HepG2 (cell line): ENCODE results near the gene CUL1. TPM values are rescaled to one million over a fixed set of nuclear protein-coding genes. Genes with fewer than 3 reads are reported as not detected.

ENCODE experiments used
- ATAC-seq: fragments of 200-7000 bp; cut with Tn5 transposase; 3 replicates; pipeline ENCODE4 v1.9.1; 2020; ENCODE audit warnings: mild to moderate bottlenecking, moderate library complexity
- BruUV-seq: library from RNA; stranded (reverse); fragments of 400-500 nt; replicated peaks from 2 replicates; lab custom pipeline; 2021; lab: Mats Ljungman, UMichigan
- CTCF ChIA-PET: fragments of 300-600 bp; formaldehyde crosslinking; extraction: SDS; loops from one replicate; lab custom pipeline; 2021; ENCODE audit warnings: low total read pairs, inconsistent platforms, low intra/inter-chr PET ratio; lab: Yijun Ruan, JAX
- POLR2A ChIA-PET: fragments of 350-600 bp; sonication (Branson Sonifier 250); formaldehyde crosslinking; loops from one replicate; lab custom pipeline; 2020; ENCODE audit warnings: antibody characterized with exemption, inconsistent platforms; lab: Yijun Ruan, JAX
- DNase-seq: peaks from one replicate; pipeline ENCODE4 v3.0.0-alpha.2; 2015; ENCODE audit warnings: low spot score
- FAIRE-seq: peaks from 3 replicates; lab custom pipeline; 2011; peaks lifted over from hg19 to GRCh38; lab: Jason Lieb, UNC
- H2AFZ ChIP-seq: one replicate; pipeline ENCODE4 v1.6.1; 2011; ENCODE audit warnings: low read length, inconsistent platforms
- H3K27ac ChIP-seq: fragments of 300-600 bp; 3 replicates; pipeline ENCODE4 v1.8.0; 2011; ENCODE audit warnings: mixed run types, mild to moderate bottlenecking, mixed read lengths, low read length, inconsistent platforms; ENCODE audit not compliant: insufficient read depth; ENCODE audit errors: extremely low read length
- H3K27me3 ChIP-seq, 2 experiments: fragments of 200-600 bp in 1 of 2; 2 replicates in 1 of 2; 3 replicates in 1 of 2; pipeline versions ENCODE4 v1.6.0 to v1.8.0; 2011; ENCODE audit warnings: low read length in 2 of 2, mild to moderate bottlenecking in 2 of 2, moderate library complexity in 2 of 2, inconsistent platforms in 1 of 2; ENCODE audit not compliant: insufficient read depth in 2 of 2, control insufficient read depth in 1 of 2
- H3K36me3 ChIP-seq, 2 experiments: fragments of 200-600 bp in 1 of 2; replicated peaks in 1 of 2; 2 replicates in 1 of 2; 3 replicates in 1 of 2; pipeline versions ENCODE4 v1.5.1 to v1.8.0; 2011; ENCODE audit warnings: low read length in 2 of 2, inconsistent platforms in 1 of 2; ENCODE audit not compliant: insufficient read depth in 2 of 2, control insufficient read depth in 1 of 2
- H3K4me1 ChIP-seq: 2 replicates; pipeline ENCODE4 v1.5.1; 2012; ENCODE audit warnings: low read length, inconsistent platforms; ENCODE audit not compliant: insufficient read depth
- H3K4me2 ChIP-seq: 2 replicates; pipeline ENCODE4 v1.6.0; 2011; ENCODE audit warnings: low read depth, low read length, inconsistent platforms
- H3K4me3 ChIP-seq, 3 experiments: fragments of 200-600 bp in 1 of 3; sonication (generic), shearing (Covaris generic) in 1 of 3; replicated peaks in 1 of 3; 2 replicates each; pipeline ENCODE4 v1.5.1; 2011 to 2016; ENCODE audit warnings: low read length in 3 of 3, inconsistent platforms in 2 of 3, low read depth in 2 of 3, mild to moderate bottlenecking in 2 of 3, control low read depth in 1 of 3, mixed read lengths in 1 of 3; ENCODE audit not compliant: insufficient read depth in 1 of 3
- H3K79me2 ChIP-seq: one replicate; pipeline ENCODE4 v1.6.1; 2011; ENCODE audit warnings: low read length, inconsistent platforms; ENCODE audit not compliant: insufficient read depth
- H3K9ac ChIP-seq: 2 replicates; pipeline ENCODE4 v1.6.0; 2011; ENCODE audit warnings: mild to moderate bottlenecking, low read depth, low read length, inconsistent platforms; ENCODE audit not compliant: insufficient read depth
- H3K9me3 ChIP-seq: 2 replicates; pipeline ENCODE4 v1.5.1; 2012; ENCODE audit warnings: mild to moderate bottlenecking, low read length
- H4K20me1 ChIP-seq: 2 replicates; pipeline ENCODE4 v1.6.0; 2011; ENCODE audit warnings: inconsistent platforms, mild to moderate bottlenecking, low read length, moderate library complexity; ENCODE audit not compliant: insufficient read depth
- KAT2B ChIP-seq: fragments of 150-350 bp; IDR thresholded peaks from 2 replicates; pipeline ENCODE4 v1.6.1; 2014; ENCODE audit warnings: low read depth, low read length, borderline replicate concordance
- TFDP2 ChIP-seq: sonication (generic); formaldehyde crosslinking; IDR thresholded peaks from 2 replicates; pipeline ENCODE4 v1.4.0; 2020; ENCODE audit warnings: missing genetic modification reagents
- TOE1 ChIP-seq: sonication (generic); formaldehyde crosslinking; IDR thresholded peaks from 2 replicates; pipeline ENCODE4 v1.4.0; 2020; ENCODE audit warnings: mild to moderate bottlenecking, missing genetic modification reagents
- ZKSCAN1 ChIP-seq: fragments of 150-350 bp; IDR thresholded peaks from 2 replicates; pipeline ENCODE4 v1.6.1; 2014; ENCODE audit warnings: low read length
- WGBS: methylation state at CpG from one replicate; pipeline ENCODE4 v1.1.6; 2017; ENCODE audit warnings: low lambda C conversion rate; 5-methylcytosine and 5-hydroxymethylcytosine counted together
- in situ Hi-C: cut with HindIII; loops from 2 replicates; pipeline ENCODE4 v1.10.0; 2017; ENCODE audit warnings: low pct_unique_long_range_greater_than_20kb; ENCODE audit not compliant: extremely low pct_ligation_motif_present
- intact Hi-C: fragments of 100-400 bp; cut with micrococcal nuclease; formaldehyde crosslinking; loops from one replicate; pipeline ENCODE4 v1.10.0; 2022; ENCODE audit not compliant: unreplicated experiment
- polyA plus RNA-seq, 8 experiments: library from polyadenylated mRNA; depleted of rRNA in 3 of 8; stranded (reverse) in 7 of 8; unstranded in 1 of 8; fragments of >200 nt; fragmentation: Illumina TruSeq in 4 of 8; extraction: Trizol in 4 of 8; gene quantifications; 2 replicates each; pipeline versions ENCODE4 v1.2.1 to v1.2.3, GENCODE V29; 2011 to 2016; ENCODE audit warnings: low read depth in 4 of 8, missing spikeins in 1 of 8, mixed read lengths in 1 of 8; ENCODE audit not compliant: insufficient read depth in 1 of 8
- total RNA-seq, 5 experiments: library from RNA; depleted of rRNA; stranded (reverse); fragments of >200 nt; fragmentation: Illumina TruSeq; extraction: Trizol; gene quantifications; 2 replicates each; pipeline ENCODE4 v1.2.3, GENCODE V29; 2016; ENCODE audit warnings: low read depth in 1 of 5
- TF ChIP-seq, protein P1 (sequence below): sonication (generic); formaldehyde crosslinking; IDR thresholded peaks from 2 replicates; pipeline ENCODE4 v1.5.0; 2020; ENCODE audit warnings: missing genetic modification reagents
- TF ChIP-seq, protein P2 (sequence below), 2 experiments: fragments of 450-650 bp in 1 of 2; sonication (generic) in 1 of 2; formaldehyde crosslinking in 1 of 2; IDR thresholded peaks; 2 replicates each; pipeline versions ENCODE4 v1.6.1 to v1.8.0; 2016 to 2022; ENCODE audit warnings: antibody characterized with exemption in 1 of 2, mild to moderate bottlenecking in 1 of 2, missing genetic modification reagents in 1 of 2

CUL1 gene
- total and polyA plus RNA-seq, 2 of the 13 experiments (the other 11 are each of a cell fraction or from before 2014, with no cell fraction given), result 30.1 to 45.9 TPM

DNA sequence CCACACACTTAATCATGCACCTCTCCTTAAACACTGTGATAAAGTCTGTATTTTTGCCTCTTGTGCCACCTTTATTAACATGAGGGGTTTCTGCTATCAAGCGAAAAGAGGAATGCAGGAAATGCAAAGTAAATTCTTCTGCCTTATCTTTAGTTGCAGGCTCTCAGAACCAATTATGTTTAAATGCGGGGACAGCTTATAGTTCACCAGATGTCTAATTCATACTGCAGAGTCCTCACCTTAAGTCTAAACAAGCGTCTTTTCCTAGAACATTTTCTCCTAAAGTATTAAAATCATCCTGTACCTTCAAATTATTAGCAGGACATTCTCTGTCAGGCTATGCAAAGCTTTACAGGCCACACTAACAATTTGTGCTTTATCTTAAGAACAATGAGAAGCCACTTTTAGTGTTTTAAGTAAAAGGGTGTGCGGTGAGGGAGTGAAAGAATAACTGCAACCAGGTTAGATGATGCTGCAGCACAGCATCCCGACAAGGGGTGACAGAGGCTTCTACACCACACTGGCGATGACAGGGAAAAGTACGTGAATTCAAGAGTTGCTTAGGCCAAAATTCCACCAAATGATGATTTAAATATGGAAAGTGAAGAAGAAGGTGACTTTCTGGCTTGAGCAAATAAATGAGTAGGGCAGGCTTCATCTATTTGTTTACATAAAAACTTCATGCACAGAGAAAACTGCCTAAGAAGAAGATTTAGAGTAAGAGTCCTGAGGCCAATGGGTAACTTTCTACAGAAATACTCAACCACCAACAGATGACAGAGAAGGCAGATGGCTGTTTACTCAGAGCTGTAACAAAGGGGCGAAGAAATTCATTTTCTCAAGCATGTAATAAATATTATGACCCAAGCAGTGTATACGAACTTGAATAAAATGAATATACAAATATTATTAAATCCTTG, 149.4 kb downstream of the CUL1 start (continued):
- TF ChIP-seq, protein P1, sequence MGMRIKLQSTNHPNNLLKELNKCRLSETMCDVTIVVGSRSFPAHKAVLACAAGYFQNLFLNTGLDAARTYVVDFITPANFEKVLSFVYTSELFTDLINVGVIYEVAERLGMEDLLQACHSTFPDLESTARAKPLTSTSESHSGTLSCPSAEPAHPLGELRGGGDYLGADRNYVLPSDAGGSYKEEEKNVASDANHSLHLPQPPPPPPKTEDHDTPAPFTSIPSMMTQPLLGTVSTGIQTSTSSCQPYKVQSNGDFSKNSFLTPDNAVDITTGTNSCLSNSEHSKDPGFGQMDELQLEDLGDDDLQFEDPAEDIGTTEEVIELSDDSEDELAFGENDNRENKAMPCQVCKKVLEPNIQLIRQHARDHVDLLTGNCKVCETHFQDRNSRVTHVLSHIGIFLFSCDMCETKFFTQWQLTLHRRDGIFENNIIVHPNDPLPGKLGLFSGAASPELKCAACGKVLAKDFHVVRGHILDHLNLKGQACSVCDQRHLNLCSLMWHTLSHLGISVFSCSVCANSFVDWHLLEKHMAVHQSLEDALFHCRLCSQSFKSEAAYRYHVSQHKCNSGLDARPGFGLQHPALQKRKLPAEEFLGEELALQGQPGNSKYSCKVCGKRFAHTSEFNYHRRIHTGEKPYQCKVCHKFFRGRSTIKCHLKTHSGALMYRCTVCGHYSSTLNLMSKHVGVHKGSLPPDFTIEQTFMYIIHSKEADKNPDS (CRISPR knock-in tag), result no peak
- TF ChIP-seq ZKSCAN1 (no peak), TOE1 (CRISPR knock-in tag) (no peak)

DNA sequence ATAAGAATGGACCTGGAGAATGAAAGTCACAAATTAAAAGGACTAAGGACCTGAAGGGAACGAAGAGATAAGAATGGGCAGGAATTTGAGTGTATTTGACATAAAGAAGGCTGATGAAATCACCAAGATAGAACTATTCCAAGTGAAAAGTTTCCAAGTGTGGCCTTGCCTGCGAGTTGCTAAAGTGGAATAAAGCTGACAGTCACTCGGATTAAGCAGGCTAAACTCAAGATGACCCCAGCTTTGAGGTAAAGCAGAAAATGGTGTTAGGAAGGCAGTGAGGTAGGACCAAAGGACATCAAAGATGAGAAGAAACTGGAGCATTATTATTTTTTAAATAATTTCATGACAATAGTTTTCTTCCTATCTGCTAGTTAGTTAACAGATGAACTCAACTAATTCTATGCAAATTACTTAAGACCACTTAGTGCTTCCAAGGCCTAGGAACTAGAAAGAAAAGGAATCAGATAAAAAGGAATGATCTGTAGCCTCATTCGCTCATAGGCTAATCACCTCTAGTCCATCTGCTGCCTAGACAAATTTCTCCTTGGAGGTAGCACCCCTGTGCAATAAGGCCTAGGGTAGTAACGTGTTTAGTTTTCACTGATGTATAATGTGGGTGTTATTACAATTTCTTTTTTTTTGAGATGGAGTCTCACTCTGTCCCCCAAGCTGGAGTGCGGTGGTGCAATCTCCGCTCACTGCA, 150.8 kb downstream of the CUL1 start:
- CTCF ChIA-PET, result no interaction called here
- no peak overlapping the region for H3K4me2 ChIP-seq
- ATAC-seq, result no peak
- TF ChIP-seq TFDP2 (CRISPR knock-in tag), result no peak
- no peak for TF ChIP-seq KAT2B
- TF ChIP-seq, protein P2, sequence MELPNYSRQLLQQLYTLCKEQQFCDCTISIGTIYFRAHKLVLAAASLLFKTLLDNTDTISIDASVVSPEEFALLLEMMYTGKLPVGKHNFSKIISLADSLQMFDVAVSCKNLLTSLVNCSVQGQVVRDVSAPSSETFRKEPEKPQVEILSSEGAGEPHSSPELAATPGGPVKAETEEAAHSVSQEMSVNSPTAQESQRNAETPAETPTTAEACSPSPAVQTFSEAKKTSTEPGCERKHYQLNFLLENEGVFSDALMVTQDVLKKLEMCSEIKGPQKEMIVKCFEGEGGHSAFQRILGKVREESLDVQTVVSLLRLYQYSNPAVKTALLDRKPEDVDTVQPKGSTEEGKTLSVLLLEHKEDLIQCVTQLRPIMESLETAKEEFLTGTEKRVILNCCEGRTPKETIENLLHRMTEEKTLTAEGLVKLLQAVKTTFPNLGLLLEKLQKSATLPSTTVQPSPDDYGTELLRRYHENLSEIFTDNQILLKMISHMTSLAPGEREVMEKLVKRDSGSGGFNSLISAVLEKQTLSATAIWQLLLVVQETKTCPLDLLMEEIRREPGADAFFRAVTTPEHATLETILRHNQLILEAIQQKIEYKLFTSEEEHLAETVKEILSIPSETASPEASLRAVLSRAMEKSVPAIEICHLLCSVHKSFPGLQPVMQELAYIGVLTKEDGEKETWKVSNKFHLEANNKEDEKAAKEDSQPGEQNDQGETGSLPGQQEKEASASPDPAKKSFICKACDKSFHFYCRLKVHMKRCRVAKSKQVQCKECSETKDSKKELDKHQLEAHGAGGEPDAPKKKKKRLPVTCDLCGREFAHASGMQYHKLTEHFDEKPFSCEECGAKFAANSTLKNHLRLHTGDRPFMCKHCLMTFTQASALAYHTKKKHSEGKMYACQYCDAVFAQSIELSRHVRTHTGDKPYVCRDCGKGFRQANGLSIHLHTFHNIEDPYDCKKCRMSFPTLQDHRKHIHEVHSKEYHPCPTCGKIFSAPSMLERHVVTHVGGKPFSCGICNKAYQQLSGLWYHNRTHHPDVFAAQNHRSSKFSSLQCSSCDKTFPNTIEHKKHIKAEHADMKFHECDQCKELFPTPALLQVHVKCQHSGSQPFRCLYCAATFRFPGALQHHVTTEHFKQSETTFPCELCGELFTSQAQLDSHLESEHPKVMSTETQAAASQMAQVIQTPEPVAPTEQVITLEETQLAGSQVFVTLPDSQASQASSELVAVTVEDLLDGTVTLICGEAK (IDR thresholded peaks at IDR 0.05), result no peak
- TF ChIP-seq, protein P2 (CRISPR knock-in tag; IDR thresholded peaks at IDR 0.05), result no peak

More for the DNA sequence above, 150.8 kb downstream of the CUL1 start:
- 0 out of 5 replicates have a peak, but pooled peaks cover 0 to 4% of the 10 kb centered on the region in 2 experiments for H3K36me3 ChIP-seq
- FAIRE-seq (no peak), DNase-seq (no peak)
- POLR2A ChIA-PET, result no interaction called here
- intact Hi-C loops, result no loop called here
- no peak overlapping the region for H3K27ac ChIP-seq
- H3K9me3 ChIP-seq, result no peaks in the 10 kb centered on the region
- no TSS peak for BruUV-seq
- in situ Hi-C loops, result no loop called here
- peaks cover 9% of the 10 kb centered on the region; the same call in 1 of the 2 replicates for H4K20me1 ChIP-seq
- H3K9ac ChIP-seq, result peak overlapping the region; percentile 1; the same call in 1 of the 2 replicates
- H3K79me2 ChIP-seq, result peaks cover 89% of the 10 kb centered on the region
- no peaks in the 10 kb centered on the region for H3K27me3 ChIP-seq
- H3K4me1 ChIP-seq, result peaks cover 10% of the 10 kb centered on the region
- 96% methylated on average over 7 of the region's 7 CpGs for WGBS
- no peak overlapping the region for H3K4me3 ChIP-seq
- no peak overlapping the region for H2AFZ ChIP-seq
